Hippocampal formation (tissue), 2 donors: Measurements from ENCODE around the gene SLC38A11.
"Not testable (repeated sequence)": the region's sequence is repeated elsewhere in the genome, so short reads cannot be mapped to it uniquely, and the experiment has no call there.

Experiments used
- DNase-seq, 2 donors: peaks; one replicate each; lab custom pipeline; 2025; lab: John Stamatoyannopoulos, UW

SLC38A11 gene

DNA sequence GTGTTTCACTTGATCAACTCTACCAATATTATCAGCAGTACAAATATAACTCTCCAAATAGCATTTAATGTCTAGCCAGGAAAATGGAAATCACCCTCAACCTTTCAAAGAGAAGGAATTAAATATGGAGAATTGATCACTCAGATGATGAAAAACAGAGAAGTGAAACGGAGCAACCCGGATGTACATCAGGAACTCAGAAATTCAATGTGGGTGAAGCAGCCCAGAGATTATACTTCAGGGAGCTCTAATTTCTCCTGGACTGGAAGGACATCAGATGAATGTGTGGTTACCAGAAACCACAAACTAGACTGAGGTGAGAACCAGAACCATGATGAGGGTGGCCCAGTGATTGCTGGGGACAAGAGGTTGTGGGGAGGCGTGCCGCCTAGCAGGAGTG, 78.2 kb downstream of the SLC38A11 start:
- no peak for DNase-seq

- no peak for DNase-seq
Measured at GRCh38 chr2:164875334-164876205, 79.8 kb downstream of the SLC38A11 start.

GRCh38 chr2:164873210-164873908, 82.0 kb downstream of the SLC38A11 start:
- no peak for DNase-seq

GRCh38 chr2:164871404-164871803, 83.9 kb downstream of the SLC38A11 start:
- no peak for DNase-seq

DNA sequence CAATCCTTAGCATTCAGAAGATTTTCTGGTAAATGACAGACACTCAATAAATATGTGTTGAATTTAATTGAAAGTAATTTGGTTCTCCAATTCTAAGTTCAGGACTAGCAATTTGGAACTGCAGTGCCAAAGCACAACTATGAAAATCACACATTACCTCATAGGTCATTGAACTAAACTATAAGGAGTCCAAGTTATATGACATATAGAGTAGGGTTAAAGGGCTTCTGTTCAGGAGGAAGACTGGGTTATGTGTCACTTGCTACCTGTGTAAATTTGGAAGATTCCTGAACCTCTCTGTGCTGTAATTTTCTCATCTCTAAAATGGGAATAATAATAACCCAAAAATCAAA, 85.9 kb downstream of the SLC38A11 start:
- no peak for DNase-seq

GRCh38 chr2:164868563-164869419, 86.5 kb downstream of the SLC38A11 start:
- DNase-seq = no peak

- no peak for DNase-seq
Measured at GRCh38 chr2:164867779-164868397, 87.4 kb downstream of the SLC38A11 start.

- not testable (repeated sequence) for DNase-seq
Measured at GRCh38 chr2:164866381-164866780, 88.9 kb downstream of the SLC38A11 start.

GRCh38 chr2:164860694-164861042, 94.7 kb downstream of the SLC38A11 start:
- no peak for DNase-seq

GRCh38 chr2:164859906-164860693, 95.2 kb downstream of the SLC38A11 start:
- DNase-seq = not testable (repeated sequence)

DNA sequence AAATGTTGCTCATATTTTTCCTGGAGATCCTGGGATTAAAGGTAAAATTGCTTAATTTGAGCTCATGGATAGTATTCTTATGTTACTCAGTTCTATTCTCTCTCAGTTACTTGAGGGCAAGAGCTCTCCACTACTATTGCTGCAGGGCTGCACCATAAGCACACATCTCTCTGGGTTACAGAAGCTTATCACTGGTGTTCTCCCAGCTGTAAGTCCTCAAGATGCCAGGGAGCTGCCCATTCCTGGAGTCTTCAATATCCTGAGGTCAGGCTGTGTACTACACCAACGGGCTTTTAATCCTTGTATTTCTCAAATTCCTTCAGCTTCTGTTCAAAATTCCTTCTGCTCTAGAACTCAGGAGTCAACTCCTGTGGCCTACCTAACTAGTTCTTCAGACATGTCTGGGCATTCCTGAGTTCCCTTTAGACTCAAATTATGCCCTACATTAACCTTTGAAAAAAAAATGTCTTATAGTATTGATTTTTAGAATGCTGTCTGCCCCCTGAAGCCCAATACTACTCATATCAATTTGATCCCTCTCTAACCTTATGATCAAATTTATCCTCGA, 96.0 kb downstream of the SLC38A11 start:
- DNase-seq = no peak

- DNase-seq = no peak
Measured at GRCh38 chr2:164852086-164852485, 103.2 kb downstream of the SLC38A11 start.

DNA sequence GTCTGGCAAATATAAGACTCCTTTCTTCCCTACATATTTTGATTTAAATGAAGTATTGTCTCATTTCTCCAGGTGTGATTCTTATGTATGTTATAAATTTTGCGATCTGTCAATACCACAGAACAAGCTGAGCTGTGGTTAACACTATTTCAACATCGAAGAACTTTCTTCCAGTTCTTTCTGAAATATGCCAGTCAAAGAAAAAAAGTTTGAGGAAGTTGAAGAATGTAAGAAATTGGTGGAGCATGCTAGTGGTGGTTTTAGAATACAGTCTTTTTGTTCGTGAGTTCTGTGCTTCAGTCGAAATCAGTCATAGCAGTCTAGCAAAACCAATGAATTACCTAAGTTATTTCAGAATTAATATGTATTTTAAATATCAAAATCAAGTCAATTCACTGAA, 105.1 kb downstream of the SLC38A11 start:
- DNase-seq = no peak

GRCh38 chr2:164849506-164849905, 105.8 kb downstream of the SLC38A11 start:
- no peak for DNase-seq

DNA sequence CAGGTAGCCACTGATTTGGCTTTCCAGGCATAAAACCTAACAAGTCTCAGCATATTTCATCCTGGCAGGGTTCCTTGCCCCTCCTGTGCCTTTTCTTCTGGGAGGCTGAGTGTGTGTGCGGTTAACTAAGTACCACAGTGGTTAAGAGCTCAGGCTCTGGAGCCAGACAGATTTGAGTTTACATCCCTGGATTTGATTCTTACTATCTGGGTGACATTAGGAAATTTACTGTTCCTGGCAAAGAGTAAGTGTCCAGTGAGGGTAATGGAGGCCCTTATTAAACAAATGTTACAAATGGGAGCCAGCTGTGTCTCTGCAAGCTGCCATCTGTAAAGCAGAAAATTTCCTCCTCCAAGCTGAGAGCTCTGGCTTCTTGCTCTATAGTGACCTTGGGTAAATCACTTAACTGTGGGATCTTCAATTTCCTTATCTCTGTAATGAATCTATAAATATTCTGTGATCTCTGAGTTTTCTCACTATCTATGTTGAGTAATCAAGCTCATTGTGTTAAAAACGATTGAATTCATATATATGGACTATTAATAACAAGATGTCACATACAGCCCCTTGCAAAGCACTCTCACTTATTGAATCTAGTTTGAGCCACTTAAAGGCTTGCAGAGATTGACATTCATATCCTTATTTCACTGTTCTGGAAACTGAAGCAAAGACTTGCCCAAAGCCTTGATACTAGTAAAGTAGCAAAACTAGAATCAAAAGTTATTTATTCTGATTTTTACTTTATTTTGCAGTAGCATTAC, 107.2 kb downstream of the SLC38A11 start:
- no peak for DNase-seq

- DNase-seq = no peak
Measured at GRCh38 chr2:164847291-164847690, 108.0 kb downstream of the SLC38A11 start.

GRCh38 chr2:164846276-164846675, 109.0 kb downstream of the SLC38A11 start:
- DNase-seq = no peak
